ENCODE data around the gene CTSW.

Gene CTSW

DNA sequence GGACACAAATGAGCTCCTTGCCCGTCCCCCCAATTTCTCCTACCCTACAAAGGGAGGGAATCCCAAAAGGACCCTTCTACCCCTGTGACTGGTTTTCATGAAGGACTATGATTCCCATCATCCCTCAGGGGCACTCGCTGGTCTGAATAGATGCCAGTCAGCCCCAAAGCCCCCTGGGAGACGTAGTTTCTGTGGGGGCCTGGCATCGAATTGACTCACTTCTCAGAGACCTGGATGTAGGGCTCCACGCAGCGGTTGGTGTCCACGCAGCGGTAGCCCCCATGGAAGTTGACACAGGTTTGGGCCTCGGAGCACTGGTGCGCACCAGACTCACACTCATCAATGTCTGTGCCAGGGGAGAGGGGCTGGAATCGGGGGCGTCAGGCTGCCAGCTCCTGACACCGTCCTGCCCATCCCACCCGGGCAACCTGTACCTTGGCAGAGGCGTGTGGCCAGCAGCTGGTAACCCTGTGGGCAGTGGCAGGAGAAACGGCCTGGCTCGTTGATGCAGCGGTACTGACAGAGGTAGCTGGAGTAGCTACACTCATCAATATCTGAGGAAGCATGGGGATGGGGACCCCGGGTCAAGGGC, 11.5 kb upstream of the CTSW start:
- no peak for DNase-seq

DNA sequence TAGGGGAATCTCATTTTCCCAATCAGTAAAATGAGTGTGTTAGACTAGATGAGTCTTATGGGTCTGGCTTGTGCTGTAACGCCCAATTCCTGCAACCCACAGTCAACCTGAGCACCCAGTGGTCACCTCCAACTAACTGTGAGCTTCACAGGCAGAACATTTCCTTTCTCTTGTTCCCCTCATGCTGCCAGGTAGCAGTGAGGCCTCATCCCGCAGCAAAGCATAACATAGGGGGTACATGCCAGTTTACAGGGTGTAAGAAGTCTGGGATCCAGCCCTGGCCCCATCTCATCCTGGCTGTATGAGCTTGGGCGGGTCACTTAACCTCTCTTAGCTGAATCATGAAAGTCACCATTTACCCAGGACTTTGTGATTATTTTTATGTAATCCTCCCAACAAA, 10.7 kb upstream of the CTSW start:
- no peak for DNase-seq

DNA sequence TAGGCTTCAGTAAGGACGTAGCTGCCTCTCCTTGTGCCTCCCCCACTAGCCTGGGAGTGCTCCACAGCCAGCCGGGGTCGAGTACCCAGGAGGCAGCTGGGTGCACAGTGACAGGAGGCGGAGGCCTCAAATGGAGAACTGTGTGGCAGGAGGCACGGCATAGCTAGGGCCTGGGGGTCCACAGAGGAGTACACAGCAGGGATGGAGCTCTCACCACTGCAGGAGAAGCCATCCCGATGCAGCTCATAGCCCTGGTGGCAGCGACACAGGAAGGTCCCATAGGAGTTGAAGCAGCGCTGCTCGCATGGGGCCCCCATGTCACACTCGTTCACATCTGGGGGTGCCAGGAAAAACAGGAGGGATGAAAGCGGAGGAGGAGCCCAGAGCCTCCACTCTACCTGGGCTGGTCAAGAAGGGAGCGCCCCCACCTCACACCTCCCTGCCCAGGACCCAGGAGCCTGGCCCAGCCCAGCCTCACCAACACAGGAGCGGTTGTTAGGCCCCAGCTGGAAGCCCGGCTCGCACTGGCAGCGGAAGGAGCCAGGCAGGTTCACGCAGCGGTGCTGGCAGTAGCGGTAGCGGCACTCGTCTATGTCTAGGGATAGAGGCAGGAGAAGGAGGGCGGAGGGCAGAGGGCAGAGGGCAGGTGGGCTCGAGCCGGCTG, 9.9 kb upstream of the CTSW start:
- DNase-seq: no peak

DNA sequence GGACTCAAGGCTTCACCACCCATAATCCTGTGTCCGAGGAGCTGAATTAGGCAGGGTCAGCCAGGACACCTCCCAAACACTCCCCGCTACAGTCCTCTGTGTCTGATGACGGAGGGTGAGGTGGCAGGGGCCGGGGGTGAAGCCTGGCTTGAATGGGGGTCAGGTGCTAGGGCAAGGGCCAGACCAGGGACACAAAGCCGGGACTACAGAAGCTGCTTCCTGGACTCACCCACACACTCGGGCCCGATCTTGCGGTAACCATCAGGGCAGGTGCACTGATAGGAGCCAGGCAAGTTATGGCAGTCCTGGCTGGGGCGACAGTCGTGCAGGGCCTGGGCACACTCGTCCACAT, 9.4 kb upstream of the CTSW start:
- no peak for DNase-seq

DNA sequence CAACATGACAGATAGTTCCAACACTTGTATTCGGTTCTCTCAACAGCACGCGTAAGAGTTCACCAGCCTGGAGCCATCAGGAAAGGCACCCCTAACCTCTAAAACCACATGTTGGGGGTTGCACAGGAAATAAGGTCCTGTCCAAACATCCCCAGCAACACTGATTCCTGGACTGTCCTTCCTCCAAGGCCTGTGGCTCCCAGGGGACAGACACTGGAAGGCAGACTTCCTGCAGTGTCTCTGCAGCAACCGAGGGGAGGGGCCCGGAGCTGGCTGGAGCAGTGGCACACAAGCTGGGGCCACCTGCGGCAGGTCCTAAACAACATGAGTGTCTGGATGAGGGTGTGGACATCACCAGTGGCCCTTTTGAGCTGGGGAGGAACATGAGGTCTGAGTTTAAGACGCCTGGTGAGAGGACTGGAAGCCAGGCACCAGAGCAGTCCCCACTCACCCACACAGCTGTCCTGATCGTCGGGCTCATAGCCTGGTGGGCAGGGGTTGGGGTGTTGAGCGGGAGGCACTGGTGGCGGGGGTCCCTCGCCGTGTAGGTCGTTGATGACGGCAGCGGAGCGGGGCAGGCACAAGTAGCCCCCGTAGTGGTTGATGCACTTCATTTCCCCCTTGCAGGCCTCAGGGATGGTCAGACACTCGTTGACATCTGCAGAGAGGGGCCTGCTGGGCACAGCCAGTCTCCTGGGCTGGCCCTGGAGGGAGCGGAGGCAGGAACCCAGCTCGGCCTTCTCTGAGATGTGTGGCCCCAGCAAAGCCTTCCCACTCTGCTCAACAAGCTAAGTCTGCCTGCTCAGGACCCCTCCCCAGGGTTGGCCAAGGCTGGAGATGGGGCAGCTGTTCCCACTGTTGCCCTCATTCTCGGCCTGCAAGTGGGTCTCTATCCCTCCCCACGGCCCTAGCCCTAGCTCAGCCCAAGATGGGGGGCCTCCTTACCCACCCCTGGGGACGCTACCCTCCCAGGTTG, 8.6 kb upstream of the CTSW start:
- no peak for DNase-seq

DNA sequence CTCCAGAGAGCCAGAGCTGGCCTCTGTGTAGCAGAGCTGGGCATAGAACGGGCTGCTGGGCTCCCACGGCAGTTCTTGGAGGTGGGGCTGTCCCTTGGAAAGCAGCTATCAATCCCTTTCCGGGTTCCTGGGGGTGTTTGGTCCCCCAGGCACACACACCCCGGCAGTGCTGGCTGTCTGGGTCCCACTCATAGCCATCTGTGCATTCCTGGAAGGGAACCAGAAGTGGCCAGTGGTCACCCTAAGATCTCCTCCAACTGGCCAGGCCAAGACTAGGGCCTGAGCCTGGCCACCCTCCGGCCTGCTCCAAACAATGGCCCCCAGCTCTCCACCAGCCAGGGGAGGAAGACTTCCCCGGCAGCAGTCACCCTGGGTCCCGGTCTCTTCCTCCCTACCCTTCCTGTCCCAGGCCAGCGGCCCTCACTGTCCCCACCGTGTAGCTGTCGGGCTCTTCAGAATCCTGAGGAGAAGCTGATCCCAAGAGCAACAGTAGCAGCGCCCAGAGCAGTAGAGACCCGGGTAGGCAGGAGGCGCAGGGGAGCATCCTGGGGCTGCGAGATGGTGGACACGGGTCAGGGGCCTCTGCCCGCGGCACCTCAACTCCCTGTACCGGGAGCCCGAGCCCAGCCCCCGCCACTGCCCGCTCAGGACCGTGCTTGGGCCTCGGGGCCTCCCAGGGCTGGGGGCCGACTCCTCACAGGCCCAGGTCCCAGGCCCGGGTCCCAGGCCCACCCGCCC, 7.7 kb upstream of the CTSW start:
- DNase-seq: no peak

DNA sequence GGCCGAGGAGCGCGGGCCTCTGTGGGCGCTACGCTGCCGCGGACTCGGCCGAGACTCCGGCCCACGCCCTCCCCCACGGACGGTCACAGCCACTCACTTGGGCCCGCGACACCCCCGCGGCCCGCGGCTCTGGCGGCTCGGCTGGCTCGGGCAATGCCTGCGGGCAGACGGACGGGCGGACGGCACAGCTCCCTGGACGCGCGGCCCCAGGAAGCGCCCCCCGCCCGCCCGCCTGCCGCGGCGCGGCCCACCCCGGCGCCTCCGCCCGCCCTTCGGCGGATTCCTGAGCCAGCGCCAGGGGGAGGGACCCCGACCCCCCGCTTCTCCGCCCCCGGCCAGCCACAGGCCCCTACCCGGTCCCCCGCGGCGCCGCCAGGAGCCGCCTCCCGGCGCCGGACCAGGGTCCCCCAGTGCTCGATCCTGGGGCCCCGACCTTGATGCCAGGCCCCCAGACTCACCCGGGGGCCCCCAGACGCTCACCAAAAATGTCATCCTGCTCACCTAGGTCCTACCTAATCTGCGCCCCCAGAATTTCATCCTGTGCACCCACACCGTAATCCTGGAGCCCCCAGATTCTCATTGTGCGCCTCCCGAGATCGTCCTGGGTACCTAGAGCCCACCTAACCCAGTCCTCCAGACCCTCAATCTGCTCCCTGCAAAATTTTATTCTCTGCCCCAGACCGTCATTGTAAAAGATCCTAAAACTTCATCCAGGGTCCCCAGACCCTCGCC, 6.9 kb upstream of the CTSW start, which contains the start of gene EFEMP2:
TSS of gene EFEMP2 (minus strand) at position 215 of the 732 bp plus-strand sequence. CDS start 446 bp downstream, outside the sequence.
- no peak for DNase-seq

DNA sequence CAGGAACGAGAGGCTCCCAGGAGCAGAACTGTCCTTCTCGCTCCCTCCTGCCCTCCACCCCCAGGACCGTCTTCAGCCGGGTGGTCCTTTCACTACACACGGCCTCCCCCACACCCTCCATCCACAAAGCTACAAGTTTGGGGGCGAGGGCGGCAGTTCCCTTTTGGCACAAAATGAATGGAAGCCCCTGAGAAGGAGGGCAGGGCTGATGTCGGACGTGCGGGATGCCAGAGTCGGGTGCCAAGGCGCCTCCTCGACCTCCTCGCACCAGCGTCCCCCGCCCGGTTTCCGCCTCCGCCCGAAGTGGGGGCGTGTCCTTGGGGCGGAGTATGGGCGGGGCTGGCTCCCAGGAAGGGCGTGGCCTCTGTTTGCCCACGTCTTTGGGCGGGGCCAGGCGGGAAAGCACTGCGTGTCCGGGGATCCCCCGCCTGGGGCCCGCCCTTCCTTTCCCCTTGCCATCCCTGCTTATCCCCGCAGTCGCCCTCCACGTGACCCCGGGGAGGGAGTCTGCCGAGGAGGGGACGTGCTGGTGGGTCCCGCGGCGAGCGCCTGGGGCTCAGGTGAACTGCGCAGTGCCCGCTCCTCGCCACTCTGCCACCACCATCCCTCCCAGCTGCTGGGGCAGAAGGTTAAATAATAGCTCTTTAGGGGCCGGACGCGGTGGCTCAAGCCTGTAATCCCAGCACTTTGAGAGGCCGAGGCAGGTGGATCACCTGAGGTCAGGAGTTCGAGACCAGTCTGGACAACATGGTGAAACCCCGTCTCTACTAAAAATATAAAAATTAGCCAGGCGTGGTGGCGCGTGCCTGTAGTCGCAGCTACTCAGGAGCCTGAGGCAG, 6.1 kb upstream of the CTSW start:
- DNase-seq: peak; percentile 63

DNA sequence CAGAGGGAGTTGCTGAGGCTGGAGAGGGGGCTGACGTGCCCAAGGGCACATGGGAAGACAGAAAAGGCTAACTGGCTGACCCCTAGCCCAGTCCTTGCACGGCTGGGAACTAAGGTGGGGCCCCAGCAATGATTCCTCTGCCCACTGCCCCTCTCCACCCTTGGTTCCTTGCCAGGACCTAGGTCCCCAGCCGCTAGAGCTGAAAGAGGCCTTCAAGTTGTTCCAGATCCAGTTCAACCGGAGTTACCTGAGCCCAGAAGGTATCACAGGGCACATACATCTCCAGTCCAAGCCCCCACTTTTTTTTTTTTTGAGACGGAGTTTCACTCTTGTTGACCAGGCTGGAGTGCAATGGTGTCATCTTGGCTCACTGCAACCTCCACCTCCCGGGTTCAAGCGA, 390 bp downstream of the CTSW start:
- no peak for DNase-seq

DNA sequence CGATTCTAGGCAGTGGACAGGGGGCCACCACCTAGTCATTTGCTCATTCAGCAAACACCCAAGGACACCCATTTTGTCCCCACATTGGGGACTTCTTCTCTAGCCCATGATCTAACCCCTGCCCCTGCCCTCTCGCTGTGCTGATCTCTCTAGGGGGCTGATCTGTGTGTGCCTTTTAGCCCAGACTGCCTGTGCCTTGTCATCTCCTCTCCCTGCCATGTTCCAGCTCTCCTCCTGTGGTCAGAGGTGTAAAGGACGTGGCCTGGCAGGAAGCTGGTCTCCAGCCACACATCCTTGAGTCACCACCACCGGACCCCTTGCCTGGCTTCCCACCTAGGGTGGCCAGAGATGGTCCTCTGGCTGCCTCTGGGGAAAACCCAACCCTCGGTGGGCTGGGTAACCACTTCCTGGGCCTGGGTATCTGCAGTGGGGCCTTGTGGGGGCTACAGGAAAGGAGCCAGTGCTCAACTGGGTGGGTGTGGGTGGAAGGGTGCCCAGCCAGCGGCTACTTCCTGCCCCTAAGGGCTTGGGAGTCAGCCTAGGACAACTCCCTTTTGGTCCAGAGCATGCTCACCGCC, 1.3 kb downstream of the CTSW start:
- DNase-seq: no peak

DNA sequence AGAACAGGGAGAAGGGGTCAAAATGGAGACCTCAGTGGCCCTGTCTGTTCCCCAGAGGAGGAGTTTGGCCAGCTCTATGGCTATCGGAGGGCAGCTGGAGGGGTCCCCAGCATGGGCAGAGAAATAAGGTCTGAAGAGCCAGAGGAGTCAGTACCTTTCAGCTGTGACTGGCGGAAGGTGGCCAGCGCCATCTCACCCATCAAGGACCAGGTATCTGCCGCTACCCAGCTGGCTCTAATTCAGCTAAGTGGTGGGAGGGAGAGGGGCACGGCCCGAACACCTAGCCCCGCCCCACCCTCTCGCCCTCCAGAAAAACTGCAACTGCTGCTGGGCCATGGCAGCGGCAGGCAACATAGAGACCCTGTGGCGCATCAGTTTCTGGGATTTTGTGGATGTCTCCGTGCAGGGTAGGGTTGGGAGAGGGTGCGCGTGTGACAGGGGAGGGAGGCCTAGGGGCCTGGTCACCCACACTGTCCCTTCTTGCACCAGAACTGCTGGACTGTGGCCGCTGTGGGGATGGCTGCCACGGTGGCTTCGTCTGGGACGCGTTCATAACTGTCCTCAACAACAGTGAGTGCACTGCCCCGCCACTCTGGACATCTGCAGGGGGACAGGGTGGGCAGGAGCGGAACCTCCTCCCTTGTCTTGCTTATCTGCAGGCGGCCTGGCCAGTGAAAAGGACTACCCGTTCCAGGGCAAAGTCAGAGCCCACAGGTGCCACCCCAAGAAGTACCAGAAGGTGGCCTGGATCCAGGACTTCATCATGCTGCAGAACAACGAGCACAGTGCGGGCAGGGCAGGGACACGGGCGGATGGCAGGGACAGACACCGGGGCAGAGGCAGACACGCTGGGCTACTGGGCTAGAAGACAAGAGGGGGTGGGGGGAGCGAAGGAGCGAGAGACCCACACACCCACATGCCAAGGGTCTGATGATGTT, 2.8 kb downstream of the CTSW start:
- no peak for DNase-seq

DNA sequence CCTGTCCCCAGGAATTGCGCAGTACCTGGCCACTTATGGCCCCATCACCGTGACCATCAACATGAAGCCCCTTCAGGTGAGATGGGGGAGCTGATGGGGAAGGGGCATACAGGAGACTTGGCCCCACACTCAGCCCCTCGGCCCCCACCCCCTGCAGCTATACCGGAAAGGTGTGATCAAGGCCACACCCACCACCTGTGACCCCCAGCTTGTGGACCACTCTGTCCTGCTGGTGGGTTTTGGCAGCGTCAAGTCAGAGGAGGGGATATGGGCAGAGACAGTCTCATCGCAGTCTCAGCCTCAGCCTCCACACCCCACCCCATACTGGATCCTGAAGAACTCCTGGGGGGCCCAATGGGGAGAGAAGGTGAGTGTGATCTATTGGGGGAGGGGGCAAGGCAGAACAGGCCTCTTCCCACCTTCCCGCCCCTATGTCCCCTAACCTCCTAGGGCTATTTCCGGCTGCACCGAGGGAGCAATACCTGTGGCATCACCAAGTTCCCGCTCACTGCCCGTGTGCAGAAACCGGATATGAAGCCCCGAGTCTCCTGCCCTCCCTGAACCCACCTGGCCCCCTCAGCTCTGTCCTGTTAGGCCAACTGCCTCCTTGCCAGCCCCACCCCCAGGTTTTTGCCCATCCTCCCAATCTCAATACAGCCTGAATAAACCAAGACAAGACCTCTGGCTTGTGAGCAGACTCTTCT, 3.6 kb downstream of the CTSW start:
- no peak for DNase-seq

DNA sequence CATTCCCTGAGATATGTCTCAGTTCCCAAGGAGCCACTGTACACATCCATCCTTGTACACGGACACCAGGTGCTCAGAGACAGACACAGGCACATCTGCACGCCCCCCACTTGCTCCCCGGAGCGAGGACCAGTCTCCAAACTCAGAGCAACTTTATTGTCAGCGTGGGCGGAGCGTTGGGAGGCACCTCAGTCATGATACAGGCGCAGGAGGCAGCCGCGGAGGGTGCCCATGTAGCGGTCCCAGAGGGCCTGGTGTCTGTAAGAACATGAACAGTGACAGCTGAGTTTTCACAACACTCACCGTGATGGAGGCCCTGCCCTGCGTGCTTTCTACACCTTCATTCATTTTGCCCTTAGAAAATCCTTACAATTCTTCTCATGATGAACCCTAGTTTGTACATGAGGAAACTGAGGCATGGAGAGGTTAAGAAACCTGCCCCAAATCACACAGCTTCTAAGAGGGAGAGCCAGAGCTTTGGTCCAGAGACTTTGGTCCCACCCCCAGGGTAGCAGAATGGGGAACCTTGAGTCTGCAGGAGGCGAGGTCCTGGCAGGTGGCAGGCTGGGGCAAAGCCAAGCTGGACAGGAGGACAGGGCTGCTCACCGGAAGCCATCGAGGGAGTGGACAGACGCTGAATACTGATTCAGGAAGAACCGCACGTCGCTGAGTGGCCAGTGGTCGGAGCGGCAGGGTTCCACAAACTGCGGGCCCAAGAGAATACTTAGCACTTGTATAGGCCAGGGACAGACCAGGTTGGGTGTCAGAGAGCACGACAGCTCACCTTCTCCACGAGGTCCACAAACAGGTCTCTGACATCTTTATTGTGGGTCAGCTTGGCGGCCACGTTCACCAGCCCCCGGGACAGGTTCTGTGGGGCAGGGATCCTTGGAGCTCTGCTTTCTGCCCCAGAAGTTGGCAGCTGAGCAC, 4.4 kb downstream of the CTSW start:
- DNase-seq: no peak

DNA sequence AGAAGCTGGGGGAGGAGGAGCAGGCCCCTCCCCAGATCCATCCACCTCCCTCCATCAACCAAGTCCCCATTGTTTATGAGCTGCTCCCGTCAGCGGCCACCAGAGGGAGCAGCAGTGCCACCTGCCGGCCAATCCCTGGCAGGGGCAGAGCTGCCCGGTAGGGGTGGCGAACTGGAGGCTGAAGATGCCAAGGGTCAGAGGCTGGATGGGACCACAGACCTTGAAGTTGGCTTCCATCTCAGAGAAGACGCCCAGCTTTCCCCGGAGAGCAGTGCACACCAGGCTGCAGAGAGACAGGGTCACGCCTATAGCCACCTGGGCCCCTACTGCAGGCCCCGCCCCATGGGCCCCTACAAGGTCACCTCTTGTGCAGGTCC, 5.1 kb downstream of the CTSW start:
- DNase-seq: peak; percentile 59

DNA sequence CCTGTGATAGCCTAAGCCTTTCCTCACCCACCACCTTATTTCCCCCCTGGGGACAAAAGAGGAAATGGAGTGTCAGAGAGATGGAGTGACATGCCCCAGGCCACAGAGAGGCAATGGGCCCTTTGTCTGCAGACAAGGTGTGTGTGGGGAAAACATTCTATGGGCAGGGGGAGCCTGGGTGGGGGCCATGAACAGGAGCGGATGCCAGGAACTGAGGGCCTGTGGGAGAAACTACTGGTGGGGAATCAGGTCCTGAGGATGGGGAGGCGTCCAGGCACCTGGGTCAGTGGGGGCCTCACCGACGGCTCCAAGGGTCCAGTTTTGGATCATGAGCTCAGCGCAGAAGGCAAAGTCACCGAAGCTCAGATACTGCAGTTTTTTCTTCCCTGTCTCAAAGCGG, 5.6 kb downstream of the CTSW start:
- no peak for DNase-seq

DNA sequence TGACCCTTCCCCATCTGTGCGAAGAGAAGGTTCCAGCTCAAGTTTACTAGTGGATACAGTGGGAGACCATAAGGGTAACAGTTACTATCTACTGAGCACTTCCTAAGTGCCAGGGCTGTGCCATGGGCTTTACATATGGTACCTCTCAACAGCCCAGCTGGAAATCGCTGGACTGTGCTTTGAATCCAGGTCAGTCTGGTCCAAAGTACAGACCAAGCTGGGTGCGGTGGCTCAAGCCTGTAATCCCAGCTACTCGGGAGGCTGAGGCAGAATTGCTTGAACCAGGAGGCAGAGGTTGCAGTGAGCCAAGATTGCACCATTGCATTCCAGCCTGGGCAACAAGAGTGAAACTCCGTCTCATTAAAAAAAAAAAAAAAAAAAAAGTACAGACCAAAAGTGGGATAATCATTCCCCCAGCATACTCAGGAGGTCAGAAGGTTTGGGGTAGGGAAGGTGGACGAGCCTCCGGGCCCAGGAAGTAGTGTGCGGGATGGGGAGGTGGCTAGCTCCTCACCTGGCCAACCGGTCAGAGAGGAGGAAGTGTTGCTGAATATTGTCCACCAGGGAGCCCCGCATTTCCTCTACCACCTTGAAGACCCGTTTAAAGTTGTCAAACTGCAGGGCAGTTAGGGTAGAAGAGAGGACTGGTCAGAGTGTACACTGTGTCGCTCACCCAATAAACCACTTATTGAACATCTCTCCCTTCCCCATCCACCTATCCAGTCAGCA, 6.3 kb downstream of the CTSW start:
- no peak for DNase-seq
